ENCODE measurements around the gene CD226.

DNA sequence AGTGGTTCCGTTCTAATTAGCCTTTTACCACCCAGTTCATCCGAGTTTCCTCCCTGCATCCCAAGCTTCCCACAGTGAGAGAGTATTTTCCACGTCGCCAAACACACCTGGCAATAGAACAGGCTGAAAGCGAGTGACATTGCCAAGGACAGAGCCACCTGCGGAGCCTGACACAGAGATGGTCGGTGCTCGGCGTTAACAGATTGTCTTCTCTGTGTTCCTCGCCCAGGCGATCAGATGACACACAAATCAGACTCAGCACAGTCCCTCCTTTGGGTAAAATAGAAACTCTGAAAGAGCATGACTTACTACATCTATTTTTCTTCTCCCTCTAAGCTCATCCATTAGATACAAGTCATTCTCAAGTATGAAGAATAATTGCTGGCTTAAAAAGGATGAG lies 107.7 kb downstream of the CD226 start:
- TF ChIP-seq, protein P1, sequence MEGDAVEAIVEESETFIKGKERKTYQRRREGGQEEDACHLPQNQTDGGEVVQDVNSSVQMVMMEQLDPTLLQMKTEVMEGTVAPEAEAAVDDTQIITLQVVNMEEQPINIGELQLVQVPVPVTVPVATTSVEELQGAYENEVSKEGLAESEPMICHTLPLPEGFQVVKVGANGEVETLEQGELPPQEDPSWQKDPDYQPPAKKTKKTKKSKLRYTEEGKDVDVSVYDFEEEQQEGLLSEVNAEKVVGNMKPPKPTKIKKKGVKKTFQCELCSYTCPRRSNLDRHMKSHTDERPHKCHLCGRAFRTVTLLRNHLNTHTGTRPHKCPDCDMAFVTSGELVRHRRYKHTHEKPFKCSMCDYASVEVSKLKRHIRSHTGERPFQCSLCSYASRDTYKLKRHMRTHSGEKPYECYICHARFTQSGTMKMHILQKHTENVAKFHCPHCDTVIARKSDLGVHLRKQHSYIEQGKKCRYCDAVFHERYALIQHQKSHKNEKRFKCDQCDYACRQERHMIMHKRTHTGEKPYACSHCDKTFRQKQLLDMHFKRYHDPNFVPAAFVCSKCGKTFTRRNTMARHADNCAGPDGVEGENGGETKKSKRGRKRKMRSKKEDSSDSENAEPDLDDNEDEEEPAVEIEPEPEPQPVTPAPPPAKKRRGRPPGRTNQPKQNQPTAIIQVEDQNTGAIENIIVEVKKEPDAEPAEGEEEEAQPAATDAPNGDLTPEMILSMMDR (IDR thresholded peaks at IDR 0.05), result no peak
- no peak for TF ChIP-seq POLR2A (IDR thresholded peaks at IDR 0.05)
